K562 (cell line): ENCODE data around the gene CASTOR1. TPM values are rescaled to one million over a fixed set of nuclear protein-coding genes. Genes with fewer than 3 reads are reported as not detected.

Experiments used
- CTBP1 ChIP-seq: fragments of 450-650 bp; IDR thresholded peaks from 2 replicates; pipeline ENCODE4 v1.6.1; 2016; ENCODE audit warnings: borderline replicate concordance
- FOXK1 ChIP-seq: sonication (generic); formaldehyde crosslinking; IDR thresholded peaks from 2 replicates; pipeline ENCODE4 v1.8.0; 2022; ENCODE audit warnings: missing genetic modification reagents, mild to moderate bottlenecking, borderline replicate concordance
- HES1 ChIP-seq: fragments of 450-650 bp; IDR thresholded peaks from 2 replicates; pipeline ENCODE4 v1.6.1; 2016; ENCODE audit warnings: low read depth, mild to moderate bottlenecking, moderate library complexity
- HOMEZ ChIP-seq: fragments of 250-450 bp; sonication (Bioruptor Pico); IDR thresholded peaks from 2 replicates; pipeline ENCODE4 v1.4.0; 2020; ENCODE audit warnings: mild to moderate bottlenecking, moderate library complexity
- KLF10 ChIP-seq: fragments of 250-450 bp; sonication (Bioruptor Pico); IDR thresholded peaks from 2 replicates; pipeline ENCODE4 v1.6.1; 2021; ENCODE audit warnings: matching md5 sums
- MTA2 ChIP-seq: fragments of 450-650 bp; IDR thresholded peaks from 2 replicates; pipeline ENCODE4 v1.6.1; 2016; ENCODE audit warnings: low read depth
- PYGO2 ChIP-seq: fragments of 450-650 bp; IDR thresholded peaks from 2 replicates; pipeline ENCODE4 v1.6.1; 2016; ENCODE audit warnings: mild to moderate bottlenecking, missing genetic modification characterization, moderate library complexity, missing compliant biosample characterization
- RBM39 ChIP-seq: fragments of 200-400 bp; formaldehyde crosslinking; optimal IDR thresholded peaks from 2 replicates; pipeline ENCODE3; 2018; ENCODE audit warnings: low read depth, low read length
- RCOR1 ChIP-seq, 2 experiments: IDR thresholded peaks; 2 replicates each; pipeline ENCODE4 v1.6.1; 2012; ENCODE audit warnings: low read depth in 2 of 2, low read length in 2 of 2, borderline replicate concordance in 1 of 2, improper control_type of control experiment in 1 of 2
- RFX1 ChIP-seq: fragments of 450-650 bp; IDR thresholded peaks from 2 replicates; pipeline ENCODE4 v1.6.1; 2016; ENCODE audit warnings: mild to moderate bottlenecking, moderate library complexity
- SNIP1 ChIP-seq: fragments of 450-650 bp; IDR thresholded peaks from 2 replicates; pipeline ENCODE4 v1.7.1; 2017; ENCODE audit warnings: low read depth, mild to moderate bottlenecking
- ZNF318 ChIP-seq, 2 experiments: fragments of 450-650 bp; IDR thresholded peaks; 2 replicates each; pipeline ENCODE4 v1.6.1; 2016; ENCODE audit warnings: mild to moderate bottlenecking in 2 of 2, borderline replicate concordance in 1 of 2, low read depth in 1 of 2, moderate library complexity in 1 of 2
- polyA plus RNA-seq, 8 experiments: library from polyadenylated mRNA; depleted of rRNA in 4 of 8; stranded (reverse) in 5 of 8; unstranded in 3 of 8; fragments of >200 nt; fragmentation: Nextera tagmentation in 2 of 8; fragmentation: Illumina TruSeq in 1 of 8; extraction: Ambion mirVana in 2 of 8; extraction: Trizol in 1 of 8; gene quantifications; 2 replicates each; pipeline versions ENCODE4 v1.2.1 to v1.2.3, GENCODE V29; 2011 to 2014; ENCODE audit warnings: inconsistent platforms in 1 of 8, missing spikeins in 1 of 8
- total RNA-seq, 7 experiments: library from RNA; depleted of rRNA in 6 of 7; stranded (reverse); fragments of >200 nt in 6 of 7; fragmentation: Illumina TruSeq in 2 of 7; extraction: Trizol in 2 of 7; gene quantifications; 2 replicates each; pipeline versions ENCODE4 v1.2.1 to v1.2.3, GENCODE V29; 2011 to 2021; ENCODE audit warnings: low replicate concordance in 1 of 7
- TF ChIP-seq, protein P1 (sequence below): fragments of 450-650 bp; IDR thresholded peaks from 2 replicates; pipeline ENCODE4 v1.6.1; 2014; ENCODE audit warnings: low read depth, mild to moderate bottlenecking, moderate library complexity, borderline replicate concordance
- TF ChIP-seq, protein P2 (sequence below): sonication (generic); IDR thresholded peaks from 2 replicates; pipeline ENCODE4 v1.6.1; 2016

CASTOR1 gene
- total and polyA plus RNA-seq, 9 of the 15 experiments (the other 6 are each of a cell fraction or from before 2014, with no cell fraction given): 0.35 to 2.6 (median 1.1) TPM

- TF ChIP-seq RCOR1 (IDR thresholded peaks at IDR 0.05; ENCODE audit: borderline replicate concordance in 1 of 2, low read depth in 2 of 2, low read length in 2 of 2): peak in 1 of 2 experiments; percentile 49; a peak in 2 of 4 replicates
- TF ChIP-seq PYGO2 (tag): no peak
- no peak for TF ChIP-seq MTA2
- no peak for TF ChIP-seq ZNF318 (IDR thresholded peaks at IDR 0.05; ENCODE audit: borderline replicate concordance in 1 of 2, low read depth in 1 of 2)
- TF ChIP-seq KLF10: no peak
- no peak for TF ChIP-seq HOMEZ (CRISPR knock-in tag)
- no peak for TF ChIP-seq RFX1
- TF ChIP-seq SNIP1: no peak
- no peak for TF ChIP-seq RBM39
- TF ChIP-seq, protein P1, sequence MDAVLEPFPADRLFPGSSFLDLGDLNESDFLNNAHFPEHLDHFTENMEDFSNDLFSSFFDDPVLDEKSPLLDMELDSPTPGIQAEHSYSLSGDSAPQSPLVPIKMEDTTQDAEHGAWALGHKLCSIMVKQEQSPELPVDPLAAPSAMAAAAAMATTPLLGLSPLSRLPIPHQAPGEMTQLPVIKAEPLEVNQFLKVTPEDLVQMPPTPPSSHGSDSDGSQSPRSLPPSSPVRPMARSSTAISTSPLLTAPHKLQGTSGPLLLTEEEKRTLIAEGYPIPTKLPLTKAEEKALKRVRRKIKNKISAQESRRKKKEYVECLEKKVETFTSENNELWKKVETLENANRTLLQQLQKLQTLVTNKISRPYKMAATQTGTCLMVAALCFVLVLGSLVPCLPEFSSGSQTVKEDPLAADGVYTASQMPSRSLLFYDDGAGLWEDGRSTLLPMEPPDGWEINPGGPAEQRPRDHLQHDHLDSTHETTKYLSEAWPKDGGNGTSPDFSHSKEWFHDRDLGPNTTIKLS: no peak
- TF ChIP-seq CTBP1: peak; percentile 39; the same call in 1 of the 2 replicates
- TF ChIP-seq, protein P2, sequence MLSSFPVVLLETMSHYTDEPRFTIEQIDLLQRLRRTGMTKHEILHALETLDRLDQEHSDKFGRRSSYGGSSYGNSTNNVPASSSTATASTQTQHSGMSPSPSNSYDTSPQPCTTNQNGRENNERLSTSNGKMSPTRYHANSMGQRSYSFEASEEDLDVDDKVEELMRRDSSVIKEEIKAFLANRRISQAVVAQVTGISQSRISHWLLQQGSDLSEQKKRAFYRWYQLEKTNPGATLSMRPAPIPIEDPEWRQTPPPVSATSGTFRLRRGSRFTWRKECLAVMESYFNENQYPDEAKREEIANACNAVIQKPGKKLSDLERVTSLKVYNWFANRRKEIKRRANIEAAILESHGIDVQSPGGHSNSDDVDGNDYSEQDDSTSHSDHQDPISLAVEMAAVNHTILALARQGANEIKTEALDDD: no peak
- TF ChIP-seq FOXK1 (CRISPR knock-in tag): no peak
- peak; percentile 44; the same call in 1 of the 2 replicates for TF ChIP-seq HES1
Measured at GRCh38 chr22:30327864-30328345, 38.6 kb upstream of the CASTOR1 start (continued).
